Erythroblast (primary cell): ENCODE data around the gene PRR30.

Experiments
- GATA1 ChIP-seq: IDR thresholded peaks from 2 replicates; pipeline ENCODE4 v1.6.1; 2011; ENCODE audit warnings: low read depth, mild to moderate bottlenecking, control low read depth, low read length, moderate library complexity
- POLR2A ChIP-seq: IDR thresholded peaks from 2 replicates; pipeline ENCODE4 v1.6.1; 2011; ENCODE audit warnings: mild to moderate bottlenecking, low read length

DNA sequence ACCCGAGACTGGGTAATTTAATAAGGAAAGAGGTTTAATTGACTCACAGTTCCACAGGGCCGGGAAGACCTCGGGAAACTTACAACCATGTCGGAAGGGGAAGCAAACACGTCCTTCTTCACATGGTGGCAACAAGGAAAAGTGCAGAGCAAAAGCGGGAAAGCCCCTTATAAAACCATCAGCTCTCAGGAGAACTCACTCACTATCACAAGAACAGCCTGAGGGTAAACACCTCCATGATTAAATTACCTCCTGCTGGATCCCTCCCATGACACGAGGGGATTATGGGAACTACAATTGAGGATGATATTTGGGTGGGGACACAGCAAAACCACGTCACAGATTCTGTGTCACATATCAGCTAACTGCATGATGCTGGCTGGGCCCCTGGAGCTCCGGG lies 21.0 kb upstream of the PRR30 start:
- no peak for TF ChIP-seq POLR2A
- no peak for TF ChIP-seq GATA1
